A549 (cell line): ENCODE data around the gene C2orf42. TPM values are rescaled to one million over a fixed set of nuclear protein-coding genes. Genes with fewer than 3 reads are reported as not detected.

Experiments
- ATAC-seq, 2 experiments: fragments of 200-7000 bp in 1 of 2; fragments of >200 bp in 1 of 2; cut with Nextera tagmentation in 1 of 2; cut with Tn5 transposase in 1 of 2; 3 replicates each; pipeline versions ENCODE4 v1.8.0 to v1.9.1; 2018 to 2020; ENCODE audit warnings: mild to moderate bottlenecking in 1 of 2, moderate library complexity in 1 of 2
- CTCF ChIA-PET: fragments of 300-600 bp; sonication (Branson Sonifier 250); formaldehyde crosslinking; extraction: SDS; loops from one replicate; lab custom pipeline; 2021; ENCODE audit warnings: antibody characterized with exemption, inconsistent platforms; lab: Yijun Ruan, JAX
- POLR2A ChIA-PET: fragments of 350-600 bp; formaldehyde crosslinking; extraction: SDS; loops from one replicate; lab custom pipeline; 2021; ENCODE audit warnings: antibody characterized with exemption, inconsistent platforms; lab: Yijun Ruan, JAX
- DNase-seq, 2 experiments: peaks; one replicate each; pipeline versions ENCODE4 v3.0.0 to v3.0.0-alpha.2; 2011 to 2016; ENCODE audit warnings: low read depth in 1 of 2, low spot score in 1 of 2
- FAIRE-seq: peaks from 2 replicates; lab custom pipeline; 2011; peaks lifted over from hg19 to GRCh38; lab: Jason Lieb, UNC
- H3K27ac ChIP-seq, 2 experiments: fragments of >200 bp; sonication (Bioruptor Twin); formaldehyde crosslinking; 3 replicates each; pipeline ENCODE4 v1.5.1; 2016 to 2017
- H3K4me1 ChIP-seq: fragments of >200 bp; sonication (Bioruptor Twin); formaldehyde crosslinking; 3 replicates; pipeline ENCODE4 v1.6.1; 2016
- H3K4me2 ChIP-seq: fragments of >200 bp; sonication (Bioruptor Twin); formaldehyde crosslinking; 3 replicates; pipeline ENCODE4 v1.6.1; 2016
- H3K4me3 ChIP-seq: fragments of >200 bp; sonication (Bioruptor Twin); formaldehyde crosslinking; 3 replicates; pipeline ENCODE4 v1.5.1; 2016
- H3K9me3 ChIP-seq: fragments of >200 bp; sonication (Bioruptor Twin); formaldehyde crosslinking; 3 replicates; pipeline ENCODE4 v1.6.1; 2016
- BCL3 ChIP-seq: fragments of >200 bp; sonication (Bioruptor Twin); formaldehyde crosslinking; IDR thresholded peaks from 3 replicates; pipeline ENCODE4 v1.6.1; 2016
- BHLHE40 ChIP-seq: IDR thresholded peaks from 2 replicates; pipeline ENCODE4 v1.6.1; 2012; ENCODE audit warnings: low read depth, low read length, inconsistent platforms
- CBX2 ChIP-seq: fragments of 200-600 bp; sonication (generic); IDR thresholded peaks from 2 replicates; pipeline ENCODE4 v1.6.1; 2016; ENCODE audit warnings: low read depth, mild to moderate bottlenecking, borderline replicate concordance
- CBX8 ChIP-seq: fragments of 200-600 bp; sonication (generic); IDR thresholded peaks from 2 replicates; pipeline ENCODE4 v1.6.1; 2016
- CEBPB ChIP-seq, 2 experiments: fragments of >200 bp in 1 of 2; sonication (Bioruptor Twin) in 1 of 2; formaldehyde crosslinking in 1 of 2; IDR thresholded peaks; 2 replicates each; pipeline ENCODE4 v1.6.1; 2012 to 2016
- CHD2 ChIP-seq: fragments of 150-350 bp; IDR thresholded peaks from 2 replicates; pipeline ENCODE4 v1.6.1; 2014; ENCODE audit warnings: low read length; ENCODE audit not compliant: partially characterized antibody
- CTCF ChIP-seq: fragments of >200 bp; sonication (Bioruptor Twin); formaldehyde crosslinking; IDR thresholded peaks from 3 replicates; pipeline ENCODE4 v1.5.1; 2016
- ESRRA ChIP-seq: fragments of 150-350 bp; IDR thresholded peaks from 2 replicates; pipeline ENCODE4 v1.6.1; 2014; ENCODE audit warnings: mild to moderate bottlenecking, low read length, borderline replicate concordance
- FOSB ChIP-seq: fragments of 250-450 bp; sonication (Bioruptor Pico); IDR thresholded peaks from 2 replicates; pipeline ENCODE4 v1.5.0; 2020; ENCODE audit warnings: mild to moderate bottlenecking, moderate library complexity
- GATA3 ChIP-seq: IDR thresholded peaks from 2 replicates; pipeline ENCODE4 v1.6.1; 2012; ENCODE audit warnings: borderline replicate concordance
- HDAC2 ChIP-seq: fragments of 200-600 bp; sonication (generic); IDR thresholded peaks from 2 replicates; pipeline ENCODE4 v1.6.1; 2016
- HOXA7 ChIP-seq: fragments of 250-450 bp; sonication (Bioruptor Pico); IDR thresholded peaks from 2 replicates; pipeline ENCODE4 v1.5.0; 2020; ENCODE audit warnings: mild to moderate bottlenecking, moderate library complexity
- MAFK ChIP-seq: fragments of 450-650 bp; IDR thresholded peaks from 2 replicates; pipeline ENCODE4 v1.6.1; 2014; ENCODE audit not compliant: partially characterized antibody
- MAZ ChIP-seq: fragments of 150-350 bp; IDR thresholded peaks from 2 replicates; pipeline ENCODE4 v1.6.1; 2014; ENCODE audit warnings: antibody characterized with exemption, low read depth, low read length, borderline replicate concordance
- NR3C1 ChIP-seq: fragments of >200 bp; sonication (Bioruptor Twin); formaldehyde crosslinking; IDR thresholded peaks from 3 replicates; pipeline ENCODE4 v1.6.1; 2017
- PHF8 ChIP-seq: fragments of 200-600 bp; sonication (generic); IDR thresholded peaks from 2 replicates; pipeline ENCODE4 v1.6.1; 2016; ENCODE audit warnings: low read depth, mild to moderate bottlenecking, antibody characterized with exemption, moderate library complexity, borderline replicate concordance
- POLR2AphosphoS2 ChIP-seq: conservative IDR thresholded peaks from 2 replicates; pipeline ENCODE4 v1.6.1; 2012; ENCODE audit warnings: low read length, improper control_type of control experiment, inconsistent platforms
- RAD21 ChIP-seq, 2 experiments: fragments of >200 bp in 1 of 2; sonication (Bioruptor Twin) in 1 of 2; formaldehyde crosslinking in 1 of 2; IDR thresholded peaks in 1 of 2; conservative IDR thresholded peaks in 1 of 2; 2 replicates in 1 of 2; 3 replicates in 1 of 2; pipeline ENCODE4 v1.6.1; 2012 to 2018; ENCODE audit warnings: inconsistent platforms in 1 of 2
- RARB ChIP-seq: fragments of 250-450 bp; sonication (Bioruptor Pico); IDR thresholded peaks from 2 replicates; pipeline ENCODE4 v1.8.0; 2021; ENCODE audit warnings: mild to moderate bottlenecking, moderate library complexity
- RCOR1 ChIP-seq: fragments of 150-350 bp; IDR thresholded peaks from 2 replicates; pipeline ENCODE4 v1.6.1; 2014; ENCODE audit warnings: antibody characterized with exemption, low read length, low read depth
- RFX5 ChIP-seq: fragments of 450-650 bp; IDR thresholded peaks from 2 replicates; pipeline ENCODE4 v1.7.1; 2014; ENCODE audit warnings: antibody characterized with exemption, mild to moderate bottlenecking, moderate library complexity
- SMC3 ChIP-seq: fragments of >200 bp; sonication (Bioruptor Twin); formaldehyde crosslinking; IDR thresholded peaks from 3 replicates; pipeline ENCODE4 v1.6.1; 2018; ENCODE audit warnings: inconsistent platforms
- SREBF2 ChIP-seq: fragments of 450-650 bp; IDR thresholded peaks from 2 replicates; pipeline ENCODE4 v1.6.1; 2014; ENCODE audit warnings: mild to moderate bottlenecking, moderate library complexity
- TFCP2L1 ChIP-seq: fragments of 250-450 bp; sonication (Bioruptor Pico); IDR thresholded peaks from 2 replicates; pipeline ENCODE4 v1.5.0; 2021; ENCODE audit warnings: mild to moderate bottlenecking
- TP53 ChIP-seq: fragments of 250-450 bp; sonication (Bioruptor Pico); IDR thresholded peaks from 2 replicates; pipeline ENCODE4 v1.5.0; 2021; ENCODE audit warnings: mild to moderate bottlenecking, moderate library complexity
- ZC3H11A ChIP-seq: fragments of 450-650 bp; IDR thresholded peaks from 2 replicates; pipeline ENCODE4 v1.6.1; 2014; ENCODE audit warnings: antibody characterized with exemption, mild to moderate bottlenecking
- ZFP36 ChIP-seq: fragments of 450-650 bp; IDR thresholded peaks from 2 replicates; pipeline ENCODE4 v1.6.1; 2014; ENCODE audit warnings: borderline replicate concordance; ENCODE audit not compliant: partially characterized antibody
- WGBS: methylation state at CpG from one replicate; pipeline ENCODE4 v1.1.6; 2017; ENCODE audit errors: missing lambda C conversion rate; 5-methylcytosine and 5-hydroxymethylcytosine counted together
- polyA plus RNA-seq, 4 experiments: library from polyadenylated mRNA; depleted of rRNA in 3 of 4; stranded (reverse); fragments of >200 nt; fragmentation: RNase III in 1 of 4; extraction: RNeasy Plus Mini Kit Qiagen cat#74134 plus additional on column Dnase treatment in 1 of 4; gene quantifications; 2 replicates in 3 of 4; 3 replicates in 1 of 4; pipeline ENCODE4 v1.2.3, GENCODE V29; 2011 to 2017
- TF ChIP-seq, protein P1 (sequence below): IDR thresholded peaks from 2 replicates; pipeline ENCODE4 v1.6.1; 2012; ENCODE audit warnings: low read depth, borderline replicate concordance
- TF ChIP-seq, protein P2 (sequence below): fragments of 450-650 bp; IDR thresholded peaks from 2 replicates; pipeline ENCODE4 v1.6.1; 2014; ENCODE audit warnings: antibody characterized with exemption
- TF ChIP-seq, protein P3 (sequence below): fragments of >200 bp; sonication (Bioruptor Twin); formaldehyde crosslinking; IDR thresholded peaks from 2 replicates; pipeline ENCODE4 v1.6.1; 2016
- TF ChIP-seq, protein P4 (sequence below): fragments of 250-450 bp; sonication (Bioruptor Pico); IDR thresholded peaks from 2 replicates; pipeline ENCODE4 v1.5.0; 2020; ENCODE audit warnings: low read depth, mild to moderate bottlenecking, moderate library complexity

Gene C2orf42
- polyA plus RNA-seq, 2 of the 4 experiments (the other 2 are of a cell fraction) = 9.5 to 10.4 TPM

DNA sequence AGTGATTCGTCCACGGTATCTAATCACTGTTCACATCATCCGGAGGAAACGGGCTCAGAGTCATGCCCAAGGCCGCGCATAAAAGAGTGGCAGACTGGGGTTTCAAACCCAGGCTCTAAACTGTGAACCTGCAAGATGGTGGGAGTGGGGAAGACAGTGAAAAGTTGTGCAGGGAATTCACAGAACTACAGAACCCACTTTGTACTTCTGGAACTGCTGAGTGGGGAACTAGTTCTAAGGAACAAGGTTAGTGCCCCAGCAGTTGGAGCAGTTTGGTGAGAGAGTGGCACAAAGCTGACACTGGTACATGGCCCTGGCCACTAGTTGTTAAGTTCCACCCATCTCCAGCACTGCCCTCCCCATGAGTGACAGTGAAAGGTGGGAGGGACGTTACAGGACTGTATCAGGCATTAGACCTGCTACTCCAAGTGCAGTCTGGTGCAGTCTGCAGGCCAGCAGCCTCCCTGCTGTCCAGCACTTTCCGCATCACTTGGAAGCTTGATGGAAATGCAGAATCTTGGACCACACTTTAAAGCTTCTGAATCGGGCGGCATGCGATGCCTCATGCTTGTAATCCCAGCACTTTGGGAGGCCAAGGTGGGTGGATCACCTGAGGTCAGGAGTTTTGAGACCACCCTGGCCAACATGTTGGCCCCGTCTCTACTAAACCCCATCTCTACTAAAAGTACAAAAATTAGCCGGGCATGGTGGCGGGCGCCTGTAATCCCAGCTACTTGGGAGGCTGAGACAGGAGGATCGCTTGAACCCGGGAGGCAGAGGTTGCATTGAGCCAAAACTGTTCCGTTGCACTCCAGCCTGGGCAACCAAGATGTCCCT lies 47.3 kb downstream of the C2orf42 start (continued):
- TF ChIP-seq MAFK = no peak
- TF ChIP-seq GATA3 = no peak
- TF ChIP-seq RCOR1 = no peak
- no peak for TF ChIP-seq HOXA7 (CRISPR knock-in tag)
- no peak for TF ChIP-seq CEBPB (IDR thresholded peaks at IDR 0.05)
- TF ChIP-seq CBX2 = no peak
- TF ChIP-seq, protein P1, sequence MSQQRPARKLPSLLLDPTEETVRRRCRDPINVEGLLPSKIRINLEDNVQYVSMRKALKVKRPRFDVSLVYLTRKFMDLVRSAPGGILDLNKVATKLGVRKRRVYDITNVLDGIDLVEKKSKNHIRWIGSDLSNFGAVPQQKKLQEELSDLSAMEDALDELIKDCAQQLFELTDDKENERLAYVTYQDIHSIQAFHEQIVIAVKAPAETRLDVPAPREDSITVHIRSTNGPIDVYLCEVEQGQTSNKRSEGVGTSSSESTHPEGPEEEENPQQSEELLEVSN = no peak
- TF ChIP-seq RARB (CRISPR knock-in tag) = peak; percentile 91
- TF ChIP-seq ZFP36 = no peak
- TF ChIP-seq BCL3 = no peak
- TF ChIP-seq POLR2AphosphoS2 = no peak
- no peak for TF ChIP-seq HDAC2
- no peak for TF ChIP-seq PHF8

DNA sequence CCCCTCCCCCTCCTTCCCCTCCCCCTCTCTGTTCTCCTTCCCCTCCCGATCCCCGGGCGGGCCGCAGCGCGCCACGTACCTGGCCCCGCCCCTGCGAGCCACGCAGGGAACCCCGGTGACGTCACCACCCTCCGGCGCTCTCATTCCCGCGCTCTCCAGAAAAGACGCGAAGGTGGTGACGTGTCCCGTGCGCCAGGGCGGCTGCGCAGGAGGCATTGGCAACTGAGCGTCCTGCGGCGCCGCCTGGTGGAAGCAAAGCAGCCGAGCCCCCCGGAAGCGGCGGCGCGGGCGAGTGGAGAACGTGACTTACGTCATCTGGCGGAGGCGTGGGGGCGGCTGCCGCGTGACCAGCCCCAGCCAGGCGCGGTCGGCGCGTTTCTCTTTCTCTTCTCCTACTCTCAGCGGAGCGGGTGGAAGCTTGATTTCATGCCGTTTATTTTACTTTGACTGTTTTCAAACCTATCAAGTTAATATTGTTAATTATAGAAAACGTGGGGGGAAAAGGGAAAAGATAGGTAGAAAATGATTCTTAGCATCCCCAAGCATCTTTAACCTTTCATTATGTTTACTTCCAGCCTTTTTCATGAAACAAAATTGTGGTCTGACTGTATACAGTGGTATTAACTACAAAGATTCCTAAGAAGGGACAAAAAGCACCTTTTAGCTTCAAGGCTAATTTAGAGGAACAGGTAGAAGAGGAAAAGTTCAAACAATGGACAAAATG lies 48.1 kb downstream of the C2orf42 start:
- Histone ChIP-seq H3K9me3 (no peaks in the 10 kb centered on the region), H3K4me1 (peaks cover 23% of the 10 kb centered on the region), H3K4me3 (peak overlapping the region; percentile 63), H3K27ac (peak overlapping the region; percentile 96 to 100), H3K4me2 (peak overlapping the region; percentile 80)
- DNase-seq (peak; percentile 94 to 100), ATAC-seq (peak; percentile 74 to 77), FAIRE-seq (no peak)
- ChIA-PET POLR2A (interaction anchor here (0.7 to 5.5 kb wide), 20 partner anchors 10 to 249 kb away, joined by 3 to 87 read pairs (median 4); partner anchors contain the start of genes C2orf42, MXD1, PCBP1 and SNRNP27), CTCF (interaction anchor here (0.6 to 8.5 kb wide), 45 partner anchors 9 to 354 kb away, joined by 3 to 89 read pairs (median 4); partner anchors contain the start of genes MXD1, PCBP1 and SNRPG)
- 1% methylated on average over 26 of the region's 50 CpGs for WGBS
- TF ChIP-seq RCOR1 = no peak
- peak; percentile 93 for TF ChIP-seq HOXA7 (CRISPR knock-in tag)
- TF ChIP-seq RARB (CRISPR knock-in tag) = no peak
- no peak for TF ChIP-seq CBX8
- TF ChIP-seq, protein P2, sequence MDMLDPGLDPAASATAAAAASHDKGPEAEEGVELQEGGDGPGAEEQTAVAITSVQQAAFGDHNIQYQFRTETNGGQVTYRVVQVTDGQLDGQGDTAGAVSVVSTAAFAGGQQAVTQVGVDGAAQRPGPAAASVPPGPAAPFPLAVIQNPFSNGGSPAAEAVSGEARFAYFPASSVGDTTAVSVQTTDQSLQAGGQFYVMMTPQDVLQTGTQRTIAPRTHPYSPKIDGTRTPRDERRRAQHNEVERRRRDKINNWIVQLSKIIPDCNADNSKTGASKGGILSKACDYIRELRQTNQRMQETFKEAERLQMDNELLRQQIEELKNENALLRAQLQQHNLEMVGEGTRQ = peak; percentile 87
- peak; percentile 98 to 100 for TF ChIP-seq RAD21 (conservative IDR thresholded peaks at IDR 0.05 in 1 of 2, IDR thresholded peaks at IDR 0.05 in 1 of 2)
- peak; percentile 99 for TF ChIP-seq CTCF
- peak; percentile 80 for TF ChIP-seq CHD2
- no peak for TF ChIP-seq ZFP36
- TF ChIP-seq TFCP2L1 (CRISPR knock-in tag) = peak; percentile 78; the same call in 1 of the 2 replicates
- TF ChIP-seq BHLHE40 = peak; percentile 99
- no peak for TF ChIP-seq NR3C1
- no peak for TF ChIP-seq SREBF2
- 0 out of 2 replicates have a peak, but pooled peaks have one; percentile 16 for TF ChIP-seq ESRRA
- TF ChIP-seq TP53 (CRISPR knock-in tag) = no peak
- TF ChIP-seq RFX5 = peak; percentile 73
- TF ChIP-seq ZC3H11A = no peak
- no peak for TF ChIP-seq HDAC2
- TF ChIP-seq, protein P3, sequence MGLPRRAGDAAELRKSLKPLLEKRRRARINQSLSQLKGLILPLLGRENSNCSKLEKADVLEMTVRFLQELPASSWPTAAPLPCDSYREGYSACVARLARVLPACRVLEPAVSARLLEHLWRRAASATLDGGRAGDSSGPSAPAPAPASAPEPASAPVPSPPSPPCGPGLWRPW = no peak
- peak; percentile 100 for TF ChIP-seq SMC3
- TF ChIP-seq, protein P4, sequence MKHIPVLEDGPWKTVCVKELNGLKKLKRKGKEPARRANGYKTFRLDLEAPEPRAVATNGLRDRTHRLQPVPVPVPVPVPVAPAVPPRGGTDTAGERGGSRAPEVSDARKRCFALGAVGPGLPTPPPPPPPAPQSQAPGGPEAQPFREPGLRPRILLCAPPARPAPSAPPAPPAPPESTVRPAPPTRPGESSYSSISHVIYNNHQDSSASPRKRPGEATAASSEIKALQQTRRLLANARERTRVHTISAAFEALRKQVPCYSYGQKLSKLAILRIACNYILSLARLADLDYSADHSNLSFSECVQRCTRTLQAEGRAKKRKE (CRISPR knock-in tag) = no peak
- peak; percentile 91 for TF ChIP-seq MAZ
- no peak; the same call in 1 of the 2 replicates for TF ChIP-seq FOSB (CRISPR knock-in tag)
